H1 (cell line): ENCODE results near the gene POLR3GL. TPM values are rescaled to one million over a fixed set of nuclear protein-coding genes. Genes with fewer than 3 reads are reported as not detected.

Source experiments
- CTCF ChIA-PET: fragments of 300-600 bp; sonication (Branson Sonifier 250); formaldehyde crosslinking; loops from one replicate; lab custom pipeline; 2021; ENCODE audit not compliant: partially characterized antibody; lab: Charles Lee
- POLR2A ChIA-PET: fragments of 300-600 bp; sonication (Branson Sonifier 250); formaldehyde crosslinking; loops from one replicate; lab custom pipeline; 2021; ENCODE audit warnings: inconsistent platforms; ENCODE audit not compliant: partially characterized antibody; lab: Charles Lee
- DNase-seq, 2 experiments: peaks; one replicate each; pipeline versions ENCODE4 v3.0.0 to v3.0.0-alpha.2; 2010 to 2022; ENCODE audit warnings: low spot score in 2 of 2, low read depth in 1 of 2, mixed read lengths in 1 of 2
- FAIRE-seq: peaks from 2 replicates; lab custom pipeline; 2011; peaks lifted over from hg19 to GRCh38; lab: Jason Lieb, UNC
- H2AFZ ChIP-seq: 2 replicates; pipeline ENCODE4 v1.8.1; 2012; ENCODE audit warnings: low read length, inconsistent platforms
- H2AK5ac ChIP-seq: 2 replicates; pipeline ENCODE4 v1.6.1; 2013; ENCODE audit warnings: low read depth, low read length
- H2BK120ac ChIP-seq: replicated peaks from 2 replicates; pipeline ENCODE3; 2013; ENCODE audit warnings: low read depth, low read length, inconsistent platforms
- H2BK12ac ChIP-seq: 2 replicates; pipeline ENCODE4 v1.6.1; 2013; ENCODE audit warnings: low read depth, low read length
- H2BK15ac ChIP-seq: 2 replicates; pipeline ENCODE4 v1.6.1; 2013; ENCODE audit warnings: low read length
- H2BK20ac ChIP-seq: 2 replicates; pipeline ENCODE4 v1.6.1; 2013; ENCODE audit warnings: low read length
- H2BK5ac ChIP-seq: 2 replicates; pipeline ENCODE4 v1.6.1; 2013; ENCODE audit warnings: low read depth, low read length
- H3K14ac ChIP-seq: 2 replicates; pipeline ENCODE4 v1.6.1; 2013; ENCODE audit warnings: inconsistent platforms; ENCODE audit not compliant: insufficient read length
- H3K18ac ChIP-seq: 2 replicates; pipeline ENCODE4 v1.6.1; 2013; ENCODE audit warnings: low read length; ENCODE audit errors: extremely low read depth
- H3K23ac ChIP-seq: 2 replicates; pipeline ENCODE4 v1.6.1; 2013; ENCODE audit warnings: inconsistent platforms; ENCODE audit not compliant: insufficient read length
- H3K23me2 ChIP-seq: 2 replicates; pipeline ENCODE4 v1.6.1; 2013; ENCODE audit warnings: low read depth, low read length
- H3K27ac ChIP-seq: 2 replicates; pipeline ENCODE4 v1.6.1; 2011; ENCODE audit warnings: low read depth, low read length, inconsistent platforms
- H3K27me3 ChIP-seq, 4 experiments: replicated peaks in 1 of 4; 1 replicate in 1 of 4; 2 replicates in 3 of 4; pipeline versions ENCODE4 v1.6.1 to v1.8.1; 2011 to 2013; ENCODE audit warnings: low read length in 3 of 4, mild to moderate bottlenecking in 3 of 4, inconsistent platforms in 2 of 4, mixed read lengths in 2 of 4, moderate library complexity in 1 of 4; ENCODE audit not compliant: control insufficient read depth in 3 of 4, insufficient read depth in 3 of 4; ENCODE audit errors: extremely low read depth in 1 of 4
- H3K36me3 ChIP-seq, 4 experiments: 2 replicates each; pipeline versions ENCODE4 v1.6.1 to v1.8.1; 2011 to 2013; ENCODE audit warnings: mild to moderate bottlenecking in 4 of 4, low read length in 3 of 4, moderate library complexity in 2 of 4, control low read depth in 1 of 4, inconsistent platforms in 1 of 4; ENCODE audit not compliant: insufficient read depth in 4 of 4, control insufficient read depth in 2 of 4
- H3K4ac ChIP-seq: replicated peaks from 2 replicates; pipeline ENCODE3; 2013; ENCODE audit warnings: low read length, low read depth, mixed read lengths, inconsistent platforms; ENCODE audit not compliant: insufficient read length
- H3K4me1 ChIP-seq, 4 experiments: replicated peaks in 1 of 4; 1 replicate in 1 of 4; 2 replicates in 3 of 4; pipeline versions ENCODE4 v1.6.1 to v1.8.1; 2011 to 2013; ENCODE audit warnings: low read length in 3 of 4, inconsistent platforms in 2 of 4, mixed read lengths in 1 of 4; ENCODE audit not compliant: insufficient read depth in 4 of 4, control insufficient read depth in 3 of 4
- H3K4me2 ChIP-seq, 2 experiments: 2 replicates each; pipeline versions ENCODE4 v1.6.1 to v1.8.1; 2011 to 2013; ENCODE audit warnings: low read depth in 2 of 2, low read length in 2 of 2, control low read depth in 1 of 2, inconsistent platforms in 1 of 2, mild to moderate bottlenecking in 1 of 2; ENCODE audit not compliant: insufficient read depth in 1 of 2
- H3K4me3 ChIP-seq, 4 experiments: fragments of 200-600, 300-600 bp in 1 of 4; sonication (generic), shearing (Covaris generic), sonication (Bioruptor Twin) in 1 of 4; 2 replicates each; pipeline versions ENCODE4 v1.5.1 to v1.8.1; 2011 to 2016; ENCODE audit warnings: low read length in 4 of 4, low read depth in 3 of 4, control low read depth in 2 of 4, inconsistent platforms in 2 of 4, mild to moderate bottlenecking in 2 of 4, mixed read lengths in 1 of 4, moderate library complexity in 1 of 4; ENCODE audit not compliant: insufficient read depth in 2 of 4; ENCODE audit errors: extremely low read depth in 1 of 4
- H3K56ac ChIP-seq: replicated peaks from 2 replicates; pipeline ENCODE3; 2013; ENCODE audit warnings: low read depth, mild to moderate bottlenecking, mixed read lengths, low read length, inconsistent platforms; ENCODE audit not compliant: insufficient read length
- H3K79me1 ChIP-seq: 2 replicates; pipeline ENCODE4 v1.6.1; 2013; ENCODE audit warnings: low read depth, low read length, control low read depth
- H3K79me2 ChIP-seq, 2 experiments: 2 replicates each; pipeline versions ENCODE4 v1.6.1 to v1.8.1; 2012 to 2013; ENCODE audit warnings: low read length in 2 of 2, mild to moderate bottlenecking in 2 of 2, inconsistent platforms in 1 of 2; ENCODE audit not compliant: insufficient read depth in 2 of 2, control insufficient read depth in 1 of 2
- H3K9ac ChIP-seq, 4 experiments: replicated peaks in 1 of 4; 1 replicate in 1 of 4; 2 replicates in 3 of 4; pipeline versions ENCODE4 v1.6.1 to v1.8.1; 2011 to 2013; ENCODE audit warnings: low read depth in 3 of 4, low read length in 3 of 4, control low read depth in 2 of 4, mild to moderate bottlenecking in 2 of 4, moderate library complexity in 2 of 4, inconsistent platforms in 1 of 4; ENCODE audit errors: extremely low read depth in 1 of 4
- H3K9me3 ChIP-seq, 2 experiments: 2 replicates each; pipeline versions ENCODE4 v1.6.1 to v1.8.1; 2012 to 2013; ENCODE audit warnings: mild to moderate bottlenecking in 2 of 2, moderate library complexity in 2 of 2, control low read depth in 1 of 2, inconsistent platforms in 1 of 2, low read depth in 1 of 2, low read length in 1 of 2, mixed read lengths in 1 of 2; ENCODE audit not compliant: insufficient read depth in 2 of 2
- H4K20me1 ChIP-seq, 2 experiments: replicated peaks in 1 of 2; 2 replicates each; pipeline versions ENCODE3 to v1.8.1; 2011 to 2013; ENCODE audit warnings: inconsistent platforms in 2 of 2, low read length in 2 of 2, mild to moderate bottlenecking in 1 of 2; ENCODE audit not compliant: insufficient read depth in 2 of 2, control insufficient read depth in 1 of 2
- H4K5ac ChIP-seq: 2 replicates; pipeline ENCODE4 v1.6.1; 2013; ENCODE audit warnings: low read length, low read depth, mixed read lengths, inconsistent platforms; ENCODE audit not compliant: insufficient read length
- H4K8ac ChIP-seq: 2 replicates; pipeline ENCODE4 v1.8.0; 2013; ENCODE audit warnings: mild to moderate bottlenecking, moderate library complexity, low read length, inconsistent platforms; ENCODE audit not compliant: insufficient read depth; ENCODE audit errors: extremely low read depth
- H4K91ac ChIP-seq: replicated peaks from 2 replicates; pipeline ENCODE3; 2013; ENCODE audit warnings: low read length, mixed read lengths, inconsistent platforms; ENCODE audit not compliant: insufficient read length
- ATF3 ChIP-seq: IDR thresholded peaks from 2 replicates; pipeline ENCODE4 v1.6.1; 2011; ENCODE audit warnings: low read depth, mild to moderate bottlenecking, low read length; ENCODE audit not compliant: insufficient read depth
- CBX5 ChIP-seq: fragments of 300-800, 300-1000 bp; sonication (generic); IDR thresholded peaks from 2 replicates; pipeline ENCODE4 v1.7.1; 2016; ENCODE audit warnings: antibody characterized with exemption, low read length, low read depth
- CREB1 ChIP-seq: IDR thresholded peaks from 2 replicates; pipeline ENCODE4 v1.6.1; 2012; ENCODE audit warnings: inconsistent platforms
- FOSL1 ChIP-seq: IDR thresholded peaks from 2 replicates; pipeline ENCODE4 v1.6.1; 2011; ENCODE audit warnings: mild to moderate bottlenecking, low read depth, low read length, moderate library complexity; ENCODE audit not compliant: insufficient read depth
- GTF2F1 ChIP-seq: IDR thresholded peaks from 2 replicates; pipeline ENCODE4 v1.6.1; 2012; ENCODE audit warnings: low read depth, low read length, improper control_type of control experiment, borderline replicate concordance
- HDAC6 ChIP-seq: IDR thresholded peaks from one replicate; pipeline ENCODE4 v1.7.1; 2012; ENCODE audit warnings: low read depth, mild to moderate bottlenecking, inconsistent platforms, low read length, moderate library complexity
- JUN ChIP-seq: IDR thresholded peaks from 2 replicates; pipeline ENCODE4 v1.6.1; 2011; ENCODE audit warnings: low read depth, mild to moderate bottlenecking, improper control_type of control experiment, low read length
- KDM4A ChIP-seq: IDR thresholded peaks from one replicate; pipeline ENCODE4 v1.7.1; 2012; ENCODE audit warnings: low read depth, mild to moderate bottlenecking, moderate library complexity, low read length, inconsistent platforms; ENCODE audit not compliant: severe bottlenecking
- SP2 ChIP-seq: IDR thresholded peaks from 2 replicates; pipeline ENCODE4 v1.6.1; 2012; ENCODE audit warnings: mild to moderate bottlenecking, low read length, inconsistent platforms
- TBP ChIP-seq: IDR thresholded peaks from 2 replicates; pipeline ENCODE4 v1.6.1; 2011; ENCODE audit warnings: low read depth, low read length, improper control_type of control experiment
- TCF12 ChIP-seq: IDR thresholded peaks from 2 replicates; pipeline ENCODE4 v1.6.1; 2011; ENCODE audit warnings: low read depth, mild to moderate bottlenecking, low read length
- WGBS, 2 experiments: shearing (Covaris generic) in 1 of 2; methylation state at CpG; one replicate each; pipeline versions ENCODE4 v1.1.6 to v1.1.7; 2013 to 2015; ENCODE audit warnings: low lambda C conversion rate in 2 of 2, mixed read lengths in 2 of 2, inconsistent platforms in 1 of 2, low coverage in 1 of 2, missing lambda C conversion rate in 1 of 2; ENCODE audit not compliant: insufficient replicate concordance in 2 of 2, insufficient coverage in 1 of 2, insufficient read length in 1 of 2; ENCODE audit errors: extremely low coverage in 1 of 2, missing lambda C conversion rate in 1 of 2; 5-methylcytosine and 5-hydroxymethylcytosine counted together
- polyA plus RNA-seq, 7 experiments: library from polyadenylated mRNA; depleted of rRNA in 3 of 7; stranded (reverse) in 5 of 7; unstranded in 2 of 7; fragments of >200 nt in 5 of 7; fragments of 200-250 nt in 2 of 7; gene quantifications; 1 replicate in 5 of 7; 2 replicates in 1 of 7; 4 replicates in 1 of 7; pipeline versions ENCODE4 v1.2.1 to v1.2.3, GENCODE V29; 2011 to 2013; ENCODE audit warnings: missing spikeins in 2 of 7, mixed read lengths in 2 of 7
- total RNA-seq: library from RNA; stranded (reverse); fragmentation: NEBNext Ultra II Directional; extraction: Animal tissue kit (Norgen Biotek cat#: 25700); gene quantifications from 2 replicates; pipeline ENCODE4 v1.2.1, GENCODE V29; 2021

Gene POLR3GL
- total and polyA plus RNA-seq, 2 of the 8 experiments (the other 6 are each of a cell fraction or from before 2014, with no cell fraction given): 3.1 to 3.9 TPM

- H2BK20ac ChIP-seq: no peak overlapping the region
- H4K91ac ChIP-seq: no peak overlapping the region
- no peak overlapping the region for H3K56ac ChIP-seq
- peak overlapping the region; percentile 72 to 85 for H3K4me2 ChIP-seq
- peaks cover 0 to 11% (median 6%) of the 10 kb centered on the region in 4 experiments; a peak in 5 of 7 replicates for H3K4me1 ChIP-seq
- no peaks in the 10 kb centered on the region for H3K79me2 ChIP-seq
- H4K5ac ChIP-seq: no peak overlapping the region
- no peak overlapping the region; a peak in 1 of 7 replicates for H3K9ac ChIP-seq
- ChIA-PET CTCF (interaction anchor here (0.6 to 3.4 kb wide), 7 partner anchors 19 to 101 kb away, joined by 3 to 18 read pairs (median 3); partner anchors contain the start of gene RBM8A), POLR2A (interaction anchor here (0.6 to 5.3 kb wide), 4 partner anchors 19 to 81 kb away, joined by 3 to 31 read pairs (median 3); partner anchors contain the start of gene RBM8A)
- no peaks in the 10 kb centered on the region for H3K9me3 ChIP-seq
- no peaks in the 10 kb centered on the region for H3K36me3 ChIP-seq
- H2AK5ac ChIP-seq: no peak overlapping the region
- H2BK12ac ChIP-seq: no peak overlapping the region
- H2AFZ ChIP-seq: peak overlapping the region; percentile 90
- no peak overlapping the region for H4K8ac ChIP-seq
- peaks cover 18% of the 10 kb centered on the region for H3K23me2 ChIP-seq
- no peak for FAIRE-seq
- TF ChIP-seq TCF12 (no peak), CREB1 (no peak), HDAC6 (no peak), GTF2F1 (no peak), JUN (no peak), SP2 (no peak), FOSL1 (no peak), TBP (no peak), CBX5 (no peak), ATF3 (no peak), KDM4A (no peak)
- no peak overlapping the region for H2BK120ac ChIP-seq
- H4K20me1 ChIP-seq: peaks cover 0 to 2% of the 10 kb centered on the region in 2 experiments
- 77% methylated on average over 3 of the region's 3 CpGs; no CpG with 5 or more reads in 1 of the 2 experiments for WGBS, 2 experiments
- H2BK15ac ChIP-seq: no peak overlapping the region
- H3K23ac ChIP-seq: no peak overlapping the region
- no peak overlapping the region for H3K14ac ChIP-seq
- H3K18ac ChIP-seq: no peak overlapping the region
- H3K27ac ChIP-seq: no peak overlapping the region
- H3K4ac ChIP-seq: no peak overlapping the region
- DNase-seq: no peak
- H3K79me1 ChIP-seq: no peaks in the 10 kb centered on the region
- H3K4me3 ChIP-seq: peak overlapping the region; percentile 42 to 67 (median 52); a peak in 7 of 8 replicates
- peaks cover 10 to 59% (median 45%) of the 10 kb centered on the region in 4 experiments for H3K27me3 ChIP-seq
- H2BK5ac ChIP-seq: no peak overlapping the region
Observed at GRCh38 chr1:145956781-145957442, 7.6 kb upstream of the POLR3GL start.
